HG03460 (cell line): Measurements from ENCODE around the gene CCL8.

Source experiments
- ATAC-seq: cut with Tn5 transposase; IDR thresholded peaks from one replicate; pipeline ENCODE4 v1.9.1; 2021; ENCODE audit not compliant: unreplicated experiment

Gene CCL8

DNA sequence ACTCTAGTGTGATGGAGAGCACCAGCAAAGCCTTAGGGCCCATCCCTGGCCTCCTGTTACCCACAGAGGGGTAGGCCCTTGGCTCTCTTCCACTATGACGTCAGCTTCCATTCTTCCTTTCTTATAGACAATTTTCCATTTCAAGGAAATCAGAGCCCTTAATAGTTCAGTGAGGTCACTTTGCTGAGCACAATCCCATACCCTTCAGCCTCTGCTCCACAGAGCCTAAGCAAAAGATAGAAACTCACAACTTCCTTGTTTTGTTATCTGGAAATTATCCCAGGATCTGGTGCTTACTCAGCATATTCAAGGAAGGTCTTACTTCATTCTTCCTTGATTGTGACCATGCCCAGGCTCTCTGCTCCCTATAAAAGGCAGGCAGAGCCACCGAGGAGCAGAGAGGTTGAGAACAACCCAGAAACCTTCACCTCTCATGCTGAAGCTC lies at the start of gene CCL8:
CCL8 (plus strand) TSS at position 397 of the 445 bp plus-strand sequence. CDS start 67 bp downstream, outside the sequence.
- no peak for ATAC-seq

DNA sequence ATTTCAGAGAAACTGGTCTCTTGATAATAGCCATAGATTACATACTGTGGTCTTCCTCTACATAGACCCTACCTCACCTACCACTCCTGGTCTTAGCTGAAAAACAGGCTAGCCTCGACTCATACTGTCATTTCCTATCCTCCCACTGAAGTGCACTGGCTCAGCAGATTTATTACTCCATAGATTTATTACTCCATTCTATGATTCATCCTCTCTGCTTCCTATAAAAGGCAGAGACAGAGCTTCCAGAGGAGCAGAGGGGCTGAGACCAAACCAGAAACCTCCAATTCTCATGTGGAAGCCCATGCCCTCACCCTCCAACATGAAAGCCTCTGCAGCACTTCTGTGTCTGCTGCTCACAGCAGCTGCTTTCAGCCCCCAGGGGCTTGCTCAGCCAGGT lies 49.3 kb upstream of the CCL8 start, which contains the start of gene CCL7:
CCL7 (plus strand) TSS at position 253 of the 400 bp plus-strand sequence; CDS start at position 323, 70 bp downstream.
- no peak for ATAC-seq

GRCh38 chr17:34275881-34276280 lies 43.4 kb upstream of the CCL8 start:
- ATAC-seq = no peak

GRCh38 chr17:34276826-34277225 lies 42.4 kb upstream of the CCL8 start:
- ATAC-seq = no peak

DNA sequence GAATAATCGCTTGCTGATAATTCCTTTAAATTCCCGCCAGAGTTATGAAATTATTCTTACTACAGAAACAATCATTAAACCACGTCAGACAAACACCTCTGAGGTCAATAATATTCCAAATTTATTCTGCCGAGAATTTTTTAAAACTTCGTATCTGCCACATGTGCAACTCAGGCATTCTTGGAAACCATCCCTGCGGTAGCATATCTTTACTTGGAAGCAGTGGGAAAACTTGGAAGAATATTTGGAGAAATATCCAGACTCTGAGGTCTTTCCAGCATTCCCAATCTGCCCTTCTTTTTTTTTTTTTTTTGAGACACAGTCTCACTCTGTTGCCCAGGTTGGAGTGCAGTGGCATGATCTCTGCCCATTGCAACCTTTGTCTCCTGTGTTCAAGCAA lies 35.7 kb upstream of the CCL8 start:
- no peak for ATAC-seq

GRCh38 chr17:34285286-34285792 lies 33.9 kb upstream of the CCL8 start, which contains the start of gene CCL11:
TSS of gene CCL11 (plus strand) at chr17:34285742. CDS start at chr17:34285809, 67 bp downstream.
- ATAC-seq = no peak

DNA sequence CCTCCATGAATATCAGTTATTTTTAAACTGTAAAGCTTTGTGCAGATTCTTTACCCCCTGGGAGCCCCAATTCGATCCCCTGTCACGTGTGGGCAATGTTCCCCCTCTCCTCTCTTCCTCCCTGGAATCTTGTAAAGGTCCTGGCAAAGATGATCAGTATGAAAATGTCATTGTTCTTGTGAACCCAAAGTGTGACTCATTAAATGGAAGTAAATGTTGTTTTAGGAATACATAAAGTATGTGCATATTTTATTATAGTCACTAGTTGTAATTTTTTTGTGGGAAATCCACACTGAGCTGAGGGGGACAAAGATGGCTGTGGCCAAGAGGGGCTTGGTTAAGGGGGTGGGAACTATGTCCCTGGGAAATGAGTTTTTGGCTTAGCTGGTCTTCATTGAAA lies 31.4 kb upstream of the CCL8 start:
- no peak for ATAC-seq

GRCh38 chr17:34290586-34290985 lies 28.6 kb upstream of the CCL8 start:
- ATAC-seq = no peak

DNA sequence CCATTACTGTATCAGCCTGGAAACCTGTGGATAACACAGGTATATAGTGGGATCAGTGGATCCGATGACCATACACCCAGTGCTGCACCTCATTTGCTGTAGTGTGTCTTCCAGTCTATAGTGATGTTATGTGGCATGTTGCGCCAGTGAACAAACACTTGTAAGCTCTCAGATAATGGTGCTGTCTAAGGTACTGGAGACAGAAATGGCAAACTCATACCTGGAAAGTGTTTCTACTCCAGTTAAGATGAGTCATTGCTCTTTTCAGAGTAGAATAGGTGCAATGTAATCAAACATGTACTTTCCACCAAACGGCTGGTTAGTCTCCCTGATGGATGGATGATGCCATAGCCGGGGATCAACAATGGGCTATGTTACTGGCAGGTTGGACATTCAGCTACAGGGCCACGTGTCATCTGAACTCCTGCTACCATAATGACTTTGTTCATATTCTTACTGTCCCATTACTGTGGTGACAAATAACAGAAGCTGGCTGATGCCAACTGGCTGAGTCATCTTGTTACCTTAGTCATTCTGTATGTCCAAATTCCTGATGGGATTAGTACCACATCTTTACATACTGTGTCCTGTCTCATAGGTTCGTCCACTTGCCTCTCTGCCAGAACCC lies 27.4 kb upstream of the CCL8 start:
- no peak for ATAC-seq

DNA sequence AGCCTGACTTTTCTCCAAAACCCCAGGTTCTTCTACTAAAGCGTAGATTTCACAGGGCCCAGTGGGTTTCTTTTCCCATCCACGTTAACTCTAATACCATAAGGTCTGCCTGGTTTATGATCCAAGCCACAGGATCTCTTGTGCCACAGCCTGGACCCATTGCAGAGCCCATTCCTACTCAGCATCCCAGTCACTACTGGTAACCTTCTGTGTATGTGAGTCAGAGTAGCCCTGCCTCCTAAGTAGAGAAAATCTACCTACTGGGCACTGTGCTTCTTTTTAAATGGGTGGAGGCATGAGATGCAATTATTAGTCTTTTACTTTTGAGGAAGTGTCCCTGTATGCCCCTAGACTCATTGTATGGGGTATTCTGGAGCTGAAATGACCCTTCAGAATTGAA lies 20.2 kb upstream of the CCL8 start:
- no peak for ATAC-seq

- ATAC-seq = no peak
Measured at GRCh38 chr17:34299956-34300577, 19.2 kb upstream of the CCL8 start.

DNA sequence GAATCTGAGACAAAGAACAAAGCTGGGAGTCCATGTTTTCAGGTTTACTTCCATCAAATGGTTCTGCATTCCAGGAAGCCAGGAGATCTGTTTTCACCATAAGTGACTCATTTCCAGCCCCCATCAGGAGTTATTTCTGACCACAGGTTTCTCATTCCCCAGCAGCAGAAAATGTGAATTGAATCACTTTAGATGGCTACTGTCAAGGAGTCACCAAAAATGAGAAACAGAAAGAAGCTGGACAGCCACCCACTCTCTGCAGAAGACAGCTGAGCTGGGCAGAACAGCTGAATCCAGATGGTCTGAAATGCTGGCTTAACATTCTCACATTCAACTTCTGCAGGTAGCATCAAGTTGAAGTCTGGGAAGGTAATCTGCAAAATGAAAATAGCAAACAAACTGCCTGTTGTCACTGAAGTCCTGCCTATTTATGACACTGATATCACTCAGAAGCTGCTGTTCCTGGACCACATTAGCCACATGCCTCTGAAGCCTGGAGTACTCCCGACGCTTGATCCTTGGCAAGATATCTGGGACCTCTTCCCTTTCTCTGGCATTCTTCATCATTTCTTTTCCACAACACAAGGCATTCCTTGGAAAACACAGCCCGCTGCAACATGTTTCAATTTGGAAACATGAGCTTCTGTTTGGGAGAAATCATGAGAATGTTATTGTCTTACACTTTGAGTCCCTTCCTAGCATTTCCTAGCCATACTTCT lies 18.4 kb upstream of the CCL8 start:
- ATAC-seq = no peak

DNA sequence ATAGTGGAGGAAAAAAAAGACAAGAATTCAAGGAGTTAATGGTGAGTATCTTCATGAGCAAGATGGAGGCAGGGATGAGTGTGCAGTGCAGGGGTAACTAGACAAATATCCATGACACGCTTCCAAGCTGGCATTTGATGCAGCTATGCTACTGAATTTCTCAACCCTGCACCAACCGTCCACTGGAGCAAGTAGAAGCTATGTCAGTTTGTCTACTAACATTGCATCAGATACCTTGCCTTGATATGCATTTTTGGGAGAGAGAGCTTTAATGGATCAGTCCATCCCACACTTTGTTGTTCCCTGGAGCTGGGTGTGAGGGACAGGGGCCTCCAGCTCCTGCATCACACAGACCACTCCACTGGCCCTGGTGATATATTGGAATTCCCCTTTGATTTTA lies 17.2 kb upstream of the CCL8 start:
- ATAC-seq = no peak

DNA sequence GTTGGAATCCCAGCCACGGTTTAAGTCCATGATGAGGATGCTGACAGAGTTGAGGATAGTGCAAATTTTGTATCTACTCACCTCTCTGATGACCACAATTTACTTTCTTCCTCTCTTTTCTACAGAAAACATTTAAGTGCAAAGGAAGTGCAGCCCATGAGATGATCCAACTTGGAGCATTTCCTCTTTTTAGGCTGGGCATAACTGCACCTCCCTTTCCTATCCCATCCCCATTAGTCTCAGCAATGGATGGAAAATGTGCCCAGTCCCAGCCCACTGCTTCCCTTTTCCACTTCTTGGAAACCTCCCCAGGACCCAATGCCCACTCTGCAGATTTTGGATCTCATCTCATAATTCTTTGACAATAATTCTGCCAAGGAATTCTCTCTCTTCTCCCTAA lies 16.6 kb upstream of the CCL8 start:
- ATAC-seq = no peak

DNA sequence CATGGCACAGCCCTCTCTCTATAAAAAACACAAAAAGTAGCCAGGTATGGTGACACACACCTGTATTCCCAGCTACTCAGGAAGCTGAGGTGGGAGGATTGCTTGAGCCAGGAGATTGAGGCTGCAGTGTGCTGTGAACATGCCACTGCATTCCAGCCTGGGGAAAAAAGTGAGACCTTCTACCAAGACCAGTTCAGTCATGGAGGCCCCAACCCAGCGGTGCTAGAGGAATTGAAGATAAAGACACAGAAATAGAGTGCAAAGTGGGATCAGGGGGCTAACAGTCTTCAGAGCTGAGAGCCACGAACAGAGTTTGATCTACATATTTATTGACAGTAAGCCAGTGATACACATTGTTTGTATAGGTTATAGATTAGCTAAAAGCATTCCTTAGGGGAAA lies 15.6 kb upstream of the CCL8 start:
- no peak for ATAC-seq

GRCh38 chr17:34305061-34305460 lies 14.2 kb upstream of the CCL8 start:
- no peak for ATAC-seq

- no peak for ATAC-seq
Measured at GRCh38 chr17:34305606-34306005, 13.6 kb upstream of the CCL8 start.

- ATAC-seq = no peak
Measured at GRCh38 chr17:34306466-34306865, 12.8 kb upstream of the CCL8 start.

DNA sequence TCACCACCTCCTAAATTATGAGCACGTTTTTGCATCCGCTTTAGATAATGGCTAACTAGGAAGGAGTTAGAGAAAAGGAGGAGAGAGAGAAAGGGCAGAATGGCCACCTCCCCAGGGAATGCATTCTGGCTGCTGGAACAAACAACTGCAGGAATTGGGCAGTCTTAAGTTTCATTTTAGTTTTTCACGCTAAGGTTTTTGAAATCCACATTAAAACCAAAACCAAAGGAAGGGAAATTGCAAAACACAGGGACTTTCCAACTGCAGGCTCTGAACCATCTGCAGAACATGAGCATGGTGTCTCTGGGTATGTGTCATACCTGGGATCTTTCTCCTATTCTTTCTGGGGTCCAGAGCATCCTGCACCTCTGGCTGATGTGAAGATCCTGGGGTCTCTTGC lies 12.1 kb upstream of the CCL8 start:
- ATAC-seq = no peak

DNA sequence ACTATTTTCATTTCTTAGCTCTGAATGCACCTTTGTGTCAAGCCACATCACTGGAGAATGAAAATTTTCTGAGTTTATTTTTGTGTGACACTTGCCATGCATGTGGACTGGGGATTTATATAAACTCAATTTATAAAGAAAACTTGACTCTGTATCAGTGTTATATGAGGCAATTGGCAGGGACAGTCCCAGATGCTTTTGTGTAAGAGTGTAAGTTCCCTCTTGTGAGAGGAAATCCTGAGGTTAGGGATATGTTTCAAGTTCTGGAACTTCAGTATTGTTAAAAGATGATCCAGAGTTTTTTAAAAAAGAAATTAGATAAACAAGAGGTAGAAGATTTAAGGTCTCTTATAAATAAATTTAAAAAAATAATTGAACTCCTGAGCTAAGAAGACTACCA lies 10.9 kb upstream of the CCL8 start:
- ATAC-seq = no peak

- no peak for ATAC-seq
Measured at GRCh38 chr17:34311291-34311690, 7.9 kb upstream of the CCL8 start.

DNA sequence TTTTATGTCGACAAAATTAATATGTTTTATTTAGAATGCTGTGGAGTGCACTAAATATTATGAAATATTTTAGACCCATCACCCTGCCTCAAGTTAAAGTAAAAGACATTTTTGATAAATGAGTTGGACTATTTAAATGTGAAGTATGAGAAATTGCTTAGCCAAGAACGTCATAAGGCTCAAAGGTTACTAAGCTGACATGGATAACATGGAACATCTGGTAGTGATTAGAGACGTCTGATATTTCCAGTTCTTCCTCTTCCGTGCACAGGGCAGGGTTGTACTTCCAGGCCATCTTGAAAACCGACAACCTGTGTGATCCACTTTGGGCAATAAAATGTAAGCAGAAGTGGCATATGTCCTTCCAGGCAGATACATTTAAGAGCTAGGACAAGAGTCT lies 7.2 kb upstream of the CCL8 start:
- ATAC-seq = no peak
